NCI-H1417 (cell line): ENCODE measurements around the gene TNFRSF19.
"Not testable (repeated sequence)": the region's sequence is repeated elsewhere in the genome, so short reads cannot be mapped to it uniquely, and the experiment has no call there.

Experiments
- DNase-seq, 3 experiments: peaks; one replicate each; lab custom pipeline; 2025; lab: John Stamatoyannopoulos, UW

The TNFRSF19 gene

GRCh38 chr13:23570921-23571315 lies 706 bp downstream of the TNFRSF19 start:
- peak in 1 of 3 experiments; percentile 27 for DNase-seq

- DNase-seq = no peak
These were observed 1.2 kb downstream of the TNFRSF19 start for GRCh38 chr13:23571431-23571830.

DNA sequence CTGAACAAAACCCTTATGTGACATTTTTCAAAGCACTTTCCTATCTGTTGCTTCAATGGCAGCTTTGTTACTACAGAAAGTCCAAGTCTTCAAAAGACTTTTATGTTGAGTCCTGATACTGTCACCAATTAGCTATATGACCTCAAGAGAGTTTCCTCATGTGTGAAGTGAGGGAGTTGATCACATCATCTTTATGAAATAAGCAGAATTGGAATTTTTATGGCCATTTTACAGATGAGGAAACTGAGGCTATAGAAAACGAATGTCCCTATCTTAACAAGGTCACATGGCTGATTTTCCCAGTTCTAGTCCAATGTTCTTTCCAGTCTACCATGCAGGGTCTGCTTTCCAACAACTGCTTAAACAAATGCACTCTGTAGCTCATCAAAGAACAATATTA lies 2.6 kb downstream of the TNFRSF19 start:
- no peak for DNase-seq

DNA sequence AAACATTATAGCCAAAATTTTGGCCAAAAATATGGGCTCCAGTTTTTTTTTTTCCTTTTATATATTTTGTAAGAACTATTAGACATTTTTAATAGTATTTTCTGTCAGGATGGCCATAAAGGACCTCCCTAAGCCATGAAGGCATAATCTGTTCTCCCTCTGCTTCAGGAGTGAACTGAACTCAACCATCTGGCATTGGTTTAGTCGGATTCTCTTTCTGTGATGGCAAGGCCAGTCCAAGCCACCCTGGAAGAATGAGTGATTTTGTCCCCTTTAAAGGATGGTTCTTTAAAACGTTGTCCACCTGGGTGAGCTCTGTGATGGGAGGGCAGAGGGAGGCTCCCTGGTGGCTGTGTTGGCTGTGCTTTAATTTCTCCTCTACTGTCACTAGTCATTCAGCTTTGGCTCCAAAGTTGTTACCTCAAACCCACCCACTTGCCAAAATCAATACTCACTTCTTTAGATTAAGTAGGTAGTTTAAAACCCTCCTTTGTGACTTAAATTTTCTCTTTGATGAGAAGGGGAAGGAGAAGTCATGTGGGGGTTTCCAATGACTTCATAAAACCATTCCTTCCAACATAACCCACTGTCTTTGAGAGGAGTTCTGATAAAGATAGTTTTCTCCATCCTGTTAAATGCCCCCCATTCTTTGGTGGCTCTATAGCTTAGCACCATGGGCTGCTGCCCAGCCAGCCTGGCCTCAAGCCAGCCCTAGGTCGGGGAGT lies 4.4 kb downstream of the TNFRSF19 start:
- no peak for DNase-seq

DNA sequence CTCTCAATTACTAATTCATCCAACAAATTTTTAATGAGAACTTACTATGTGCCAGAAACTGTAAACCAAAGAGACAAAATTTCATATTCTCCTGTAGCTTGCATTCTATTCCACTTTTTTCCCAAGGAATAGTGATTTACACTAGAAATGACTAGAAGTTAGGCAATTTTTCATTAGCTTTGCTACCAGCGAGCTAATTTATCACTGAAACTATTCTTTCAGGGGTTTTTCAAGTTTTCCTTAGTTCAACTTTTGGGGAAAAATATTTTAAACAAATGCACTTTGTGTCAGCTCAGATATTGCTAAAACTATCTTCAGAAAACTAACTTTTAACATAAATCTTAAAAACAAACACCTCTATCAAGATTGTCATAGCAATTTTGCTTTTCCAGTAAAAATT lies 5.4 kb downstream of the TNFRSF19 start:
- DNase-seq = no peak

GRCh38 chr13:23578411-23579071 lies 8.3 kb downstream of the TNFRSF19 start:
- DNase-seq = peak; percentile 44 to 87 (median 80)

GRCh38 chr13:23579072-23579895 lies 9.1 kb downstream of the TNFRSF19 start:
- DNase-seq = peak; percentile 88 to 91 (median 88)

DNA sequence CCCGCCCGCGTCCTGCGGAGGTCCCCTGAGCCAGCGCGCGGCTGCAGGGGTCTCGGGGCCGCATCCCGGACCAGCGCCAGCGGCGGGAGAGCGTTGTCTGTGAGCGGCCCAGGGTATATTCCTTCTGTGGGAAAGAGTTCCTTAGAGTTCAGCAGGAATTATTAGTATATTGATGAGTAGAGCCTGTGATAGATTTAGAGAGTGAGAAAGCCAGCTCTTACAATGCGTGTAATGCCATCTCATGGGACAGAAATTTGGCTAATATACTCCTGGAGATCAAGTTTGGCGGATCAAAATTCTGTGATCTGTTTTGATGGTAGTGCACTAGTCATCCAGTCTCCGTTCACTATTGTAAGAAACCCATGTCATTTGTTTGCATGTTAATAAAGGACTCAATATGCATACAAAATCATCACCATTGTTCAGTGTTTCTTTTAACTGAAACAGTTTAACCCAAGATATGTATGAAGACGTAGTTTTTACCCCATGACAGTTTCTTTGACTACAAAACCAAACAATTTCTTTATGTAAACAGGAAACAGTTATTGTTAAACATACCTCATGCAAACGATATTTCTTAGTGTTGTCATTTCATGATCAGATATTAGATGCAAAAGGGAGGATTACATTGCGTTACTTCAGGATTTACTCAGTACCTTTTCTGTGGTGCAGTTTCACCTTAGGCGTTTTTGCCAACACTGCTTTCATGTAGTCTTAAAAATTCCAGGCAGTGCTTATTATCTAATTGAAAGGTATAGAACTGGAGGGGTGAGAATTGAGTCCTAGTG lies 9.9 kb downstream of the TNFRSF19 start:
- DNase-seq = no peak

DNA sequence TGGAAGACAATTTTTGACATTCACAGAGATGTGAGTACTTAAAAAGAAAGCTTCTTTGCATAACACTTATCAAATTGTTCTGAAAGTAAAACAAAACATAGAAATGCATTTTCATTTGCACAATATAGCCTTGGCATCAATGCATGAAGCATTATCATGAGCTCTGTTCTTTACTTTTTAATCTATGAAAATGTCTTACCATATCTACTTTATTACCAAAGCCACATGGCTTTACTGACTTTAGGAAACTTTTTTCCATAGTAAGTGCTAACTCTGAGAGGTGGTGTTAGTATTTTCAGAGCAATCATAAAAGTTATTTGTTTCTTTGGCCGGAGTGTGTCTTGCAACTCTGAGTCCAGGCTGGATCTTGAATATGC lies 10.5 kb downstream of the TNFRSF19 start:
- DNase-seq = no peak

DNA sequence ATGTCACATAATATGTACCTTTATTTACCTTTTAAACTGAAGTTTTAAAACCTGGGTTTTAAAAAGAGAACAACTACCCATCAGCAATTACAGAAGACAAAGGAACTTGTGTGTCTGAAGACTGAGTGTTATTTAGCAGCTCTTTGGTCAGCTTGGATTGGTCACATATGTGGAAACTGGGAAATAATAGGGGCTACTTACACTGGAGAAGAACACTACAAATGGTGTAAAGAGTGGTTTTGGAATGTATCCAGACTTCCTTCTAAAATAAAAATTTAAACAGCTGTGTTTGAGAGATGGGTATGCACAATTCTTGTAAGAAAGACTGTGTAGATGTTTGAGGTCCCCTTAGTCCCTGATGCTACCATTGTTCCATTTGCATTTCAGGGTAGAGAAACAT lies 13.3 kb downstream of the TNFRSF19 start:
- peak in 1 of 3 experiments; percentile 3 for DNase-seq

DNA sequence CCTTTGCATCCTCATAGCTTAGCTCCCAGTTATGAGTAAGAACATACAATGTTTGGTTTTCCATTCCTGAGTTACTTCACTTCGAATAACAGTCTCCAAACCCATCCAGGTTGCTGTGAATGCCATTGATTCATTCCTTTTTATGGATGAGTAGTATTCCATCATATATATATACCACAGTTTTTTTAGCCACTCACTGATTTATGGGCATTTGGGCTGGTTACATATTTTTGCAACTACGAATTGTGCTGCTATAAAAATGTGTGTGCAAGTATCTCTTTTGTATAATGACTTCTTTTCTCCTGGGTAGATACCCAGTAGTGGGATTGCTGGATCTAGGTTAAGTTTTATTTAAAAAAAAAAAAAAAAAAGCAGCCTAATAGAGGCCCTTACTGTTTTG lies 14.1 kb downstream of the TNFRSF19 start:
- DNase-seq = no peak

DNA sequence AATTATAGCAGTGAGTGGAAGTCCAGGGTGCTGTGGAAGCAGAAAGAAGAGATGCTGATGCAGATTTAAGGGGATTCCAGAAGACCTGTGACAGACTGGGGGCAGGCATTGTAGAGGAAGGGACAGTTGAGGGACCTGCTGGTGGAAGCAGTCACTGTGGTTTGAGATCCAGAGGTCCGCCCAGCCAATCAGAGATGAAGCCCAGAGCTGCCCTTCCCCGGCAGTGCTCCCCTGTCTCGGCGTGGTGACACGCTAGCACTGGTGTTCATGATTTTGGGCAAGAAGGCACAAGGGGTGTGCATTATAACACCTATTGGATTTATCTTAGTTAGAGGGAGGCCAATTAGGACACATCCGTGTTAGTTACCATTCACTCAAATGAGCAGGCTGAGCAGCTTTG lies 16.1 kb downstream of the TNFRSF19 start:
- no peak for DNase-seq

- DNase-seq = no peak
These were observed 18.5 kb downstream of the TNFRSF19 start for GRCh38 chr13:23588666-23589065.

GRCh38 chr13:23592596-23592995 lies 22.4 kb downstream of the TNFRSF19 start:
- DNase-seq = no peak

DNA sequence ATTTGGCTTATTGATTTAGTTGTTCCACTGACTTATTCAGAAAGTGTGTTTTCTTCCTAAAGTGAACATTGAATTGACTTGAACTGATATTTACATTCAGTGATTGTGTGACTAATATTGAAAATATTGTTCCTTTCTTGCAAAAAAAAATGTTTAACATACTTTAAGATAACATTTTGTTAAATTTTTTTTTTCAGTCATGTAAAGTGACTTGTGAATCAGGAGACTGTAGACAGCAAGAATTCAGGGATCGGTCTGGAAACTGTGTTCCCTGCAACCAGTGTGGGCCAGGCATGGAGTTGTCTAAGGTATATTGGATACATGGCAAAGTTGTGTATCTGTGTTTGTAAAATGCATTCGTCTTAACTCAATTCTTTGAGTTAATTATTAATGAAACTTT lies 22.9 kb downstream of the TNFRSF19 start:
- no peak for DNase-seq

DNA sequence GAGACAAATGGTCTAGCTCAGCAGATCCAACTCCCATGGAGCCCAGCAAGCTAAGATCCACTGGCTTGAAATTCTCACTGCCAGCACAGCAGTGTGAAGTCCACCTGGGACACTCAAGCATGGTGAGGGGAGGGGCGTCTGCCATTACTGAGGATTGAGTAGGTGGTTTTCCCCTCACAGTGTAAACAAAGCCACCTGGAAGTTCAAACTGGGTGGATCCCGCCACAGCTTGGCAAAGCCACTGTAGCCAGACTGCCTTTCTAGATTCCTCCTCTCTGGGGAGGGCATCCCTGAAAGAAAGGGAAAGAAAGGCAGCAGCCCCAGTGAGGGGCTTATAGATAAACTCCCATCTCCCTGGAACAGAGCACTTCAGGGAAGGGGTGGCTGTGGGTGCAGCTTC lies 24.1 kb downstream of the TNFRSF19 start:
- DNase-seq = not testable (repeated sequence)

- DNase-seq = no peak
These were observed 28.2 kb downstream of the TNFRSF19 start for GRCh38 chr13:23598369-23598768.

GRCh38 chr13:23599083-23599925 lies 29.1 kb downstream of the TNFRSF19 start:
- DNase-seq = no peak

GRCh38 chr13:23600100-23600499 lies 29.9 kb downstream of the TNFRSF19 start:
- DNase-seq = no peak

DNA sequence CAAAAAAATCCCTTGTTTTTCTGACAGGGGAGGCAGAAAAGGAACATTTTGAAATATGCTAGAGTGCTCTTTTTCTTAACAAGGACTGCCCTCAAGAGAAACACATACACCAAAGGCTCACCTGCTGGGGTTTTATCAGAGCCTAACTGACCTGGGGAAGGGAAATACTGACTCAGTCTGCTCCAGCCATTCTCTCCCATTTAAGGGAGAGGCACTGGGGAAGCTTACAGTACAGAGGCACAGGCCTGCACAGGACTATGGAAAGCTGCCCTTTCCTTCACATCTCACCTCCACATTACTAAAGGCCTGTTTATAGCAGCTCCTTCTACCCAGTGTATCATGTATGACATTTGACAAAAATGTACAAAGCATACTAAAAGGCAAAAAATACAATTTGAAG lies 30.3 kb downstream of the TNFRSF19 start:
- no peak for DNase-seq

DNA sequence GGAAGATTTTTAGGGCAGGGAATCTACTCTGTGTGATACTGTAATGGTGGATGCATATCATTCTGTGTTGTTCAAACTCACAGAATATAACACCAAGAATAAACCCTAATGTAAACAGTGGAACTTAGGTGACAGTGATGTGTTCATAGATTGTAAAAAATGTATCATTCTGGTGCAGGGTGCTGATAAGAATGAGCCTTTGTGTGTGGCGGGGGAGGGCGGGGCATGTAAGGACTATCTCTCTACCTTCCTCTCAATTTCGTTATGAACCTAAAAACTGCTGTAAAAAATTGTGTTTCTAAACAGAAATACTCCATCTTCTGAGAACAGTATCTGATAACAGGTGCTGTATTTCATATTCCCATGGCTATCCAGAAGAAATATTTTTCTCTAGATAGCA lies 35.6 kb downstream of the TNFRSF19 start:
- DNase-seq = no peak
